Stomach (tissue), 9 donors: ENCODE data around the gene CCDC157. TPM values are rescaled to one million over a fixed set of nuclear protein-coding genes. Genes with fewer than 3 reads are reported as not detected.
A peak's percentile ranks its signal among the peaks of the same experiment; 100 is the strongest.

Experiments used
- DNase-seq, 2 donors: peaks; one replicate each; pipeline versions ENCODE4 v3.0.0 to v3.0.0-alpha.2; 2013 to 2019
- H3K27ac ChIP-seq, 5 donors: fragments of 200-600 bp in 4 of 5; sonication (generic) in 4 of 5; one replicate each; pipeline ENCODE4 v1.5.1; 2013 to 2019; ENCODE audit warnings: mild to moderate bottlenecking in 1 of 5, moderate library complexity in 1 of 5
- H3K27me3 ChIP-seq, 3 donors: fragments of 200-600 bp; sonication (generic); one replicate each; pipeline ENCODE4 v1.5.1; 2017 to 2019; ENCODE audit warnings: mixed run types in 1 of 3
- H3K36me3 ChIP-seq, 4 donors: fragments of 200-600 bp; sonication (generic); 1 replicate in 3 of 4; 2 replicates in 1 of 4; pipeline ENCODE4 v1.5.1; 2016 to 2019
- H3K4me1 ChIP-seq, 4 donors: fragments of 200-600 bp; sonication (generic); one replicate each; pipeline ENCODE4 v1.5.1; 2016 to 2019
- H3K4me3 ChIP-seq, 4 donors: fragments of 200-600 bp; sonication (generic) in 3 of 4; one replicate each; pipeline ENCODE4 v1.5.1; 2016 to 2019; ENCODE audit warnings: mild to moderate bottlenecking in 1 of 4
- H3K9me3 ChIP-seq, 4 donors: fragments of 200-600 bp; sonication (generic); one replicate each; pipeline ENCODE4 v1.5.1; 2016 to 2019
- CTCF ChIP-seq, 7 experiments: fragments of 450-650 bp in 4 of 7; fragments of 200-600 bp in 3 of 7; sonication (generic) in 3 of 7; IDR thresholded peaks; one replicate each; pipeline ENCODE4 v1.5.1; 2016 to 2019; ENCODE audit warnings: antibody characterized with exemption in 7 of 7, control low read depth in 2 of 7, mild to moderate bottlenecking in 1 of 7
- EP300 ChIP-seq: sonication (generic); formaldehyde crosslinking; IDR thresholded peaks from one replicate; pipeline ENCODE4 v1.6.1; 2017; ENCODE audit warnings: antibody characterized with exemption
- POLR2A ChIP-seq, 4 donors: fragments of 450-650 bp; IDR thresholded peaks; one replicate each; pipeline ENCODE4 v1.6.1; 2016; ENCODE audit warnings: antibody characterized with exemption in 4 of 4, control low read depth in 2 of 4, mild to moderate bottlenecking in 1 of 4, moderate library complexity in 1 of 4
- POLR2AphosphoS5 ChIP-seq, 3 donors: sonication (generic); formaldehyde crosslinking; IDR thresholded peaks; one replicate each; pipeline ENCODE4 v1.6.1; 2016; ENCODE audit warnings: antibody characterized with exemption in 3 of 3
- WGBS, 5 donors: extraction: QIAGEN DNeasy Blood & Tissue Kit in 3 of 5; methylation state at CpG; one replicate each; pipeline versions ENCODE4 v1.1.5 to v1.1.7; 2013 to 2018; 5-methylcytosine and 5-hydroxymethylcytosine counted together
- intact Hi-C: fragments of 100-400 bp; cut with DNase I; formaldehyde crosslinking; loops from one replicate; pipeline ENCODE4 v1.15.1; 2023; ENCODE audit warnings: low total_unique reads
- polyA plus RNA-seq, 3 donors: library from polyadenylated mRNA; stranded (reverse); fragments of 200-250 nt; gene quantifications; one replicate each; pipeline ENCODE4 v1.2.3, GENCODE V29; 2013
- total RNA-seq, 5 donors: library from RNA; depleted of rRNA; stranded (reverse); fragments of >200 nt; gene quantifications; one replicate each; pipeline versions ENCODE4 v1.1.0 to v1.2.3, GENCODE V29; 2014 to 2016
- donor health status: healthy with polysubstance abuse.
- donor health status: Bipolar disorder and iron deficiency.
- donor health status: healthy.

Gene CCDC157
- total and polyA plus RNA-seq, 8 donors, result 0.73 to 9.0 (median 2.2) TPM; not detected in 1

DNA sequence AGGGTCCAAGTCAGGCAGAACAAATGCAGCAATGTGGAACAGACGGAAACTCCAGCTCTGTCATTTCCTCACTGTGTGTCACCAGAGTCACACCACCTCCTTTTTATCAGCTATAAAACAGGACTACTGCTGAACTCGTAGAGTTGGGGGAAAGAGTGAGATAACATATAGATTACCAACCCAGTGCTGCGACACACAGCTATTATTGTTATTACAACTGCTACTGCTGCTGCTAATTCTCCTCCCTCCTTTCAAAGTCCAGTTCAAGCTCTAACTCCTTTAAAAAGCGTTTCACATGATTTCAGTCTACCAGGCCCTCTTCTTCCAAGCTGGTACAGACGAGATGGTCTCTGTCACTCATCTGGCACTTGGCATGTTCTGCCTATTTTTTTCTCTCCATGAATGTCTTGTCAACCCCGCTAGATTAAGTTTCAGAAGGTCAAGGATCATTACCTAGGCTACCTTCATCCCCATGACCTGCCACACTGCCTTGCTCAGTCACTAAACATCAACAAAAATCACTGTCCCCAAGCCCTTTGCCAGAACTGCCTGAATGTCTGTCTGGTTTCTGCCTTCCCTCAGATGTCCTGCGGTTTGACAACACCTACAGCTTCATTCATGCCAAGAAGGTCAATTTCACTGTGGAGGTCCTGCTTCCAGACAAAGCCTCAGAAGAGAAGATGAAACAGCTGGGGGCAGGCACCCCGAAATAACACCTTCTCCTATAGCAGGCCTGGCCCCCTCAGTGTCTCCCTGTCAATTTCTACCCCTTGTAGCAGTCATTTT lies 65.1 kb downstream of the CCDC157 start:
- TF ChIP-seq EP300 (no peak), CTCF (IDR thresholded peaks at IDR 0.05) (no peak), POLR2A (IDR thresholded peaks at IDR 0.05) (peak in 1 of 4 donors; percentile 34), POLR2AphosphoS5 (IDR thresholded peaks at IDR 0.05) (peak in 1 of 3 donors; percentile 57)
- intact Hi-C loops, result no loop called here
- 36 to 54% (median 47%) methylated on average over 8 of the region's 8 CpGs for WGBS, 5 donors
- Histone ChIP-seq H3K27ac (peak overlapping the region; percentile 96 to 98 (median 98)), H3K4me3 (peak overlapping the region in 3 of 4 donors; percentile 63 to 68 (median 68)), H3K27me3 (no peaks in the 10 kb centered on the region), H3K4me1 (peaks cover 55 to 93% (median 87%) of the 10 kb centered on the region in 4 donors), H3K9me3 (no peaks in the 10 kb centered on the region), H3K36me3 (peaks cover 0 to 36% (median 26%) of the 10 kb centered on the region in 4 donors)
- DNase-seq, result peak in 1 of 2 donors; percentile 69

GRCh38 chr22:30422481-30423300 lies 65.9 kb downstream of the CCDC157 start:
- H3K27me3 ChIP-seq, result no peaks in the 10 kb centered on the region
- WGBS, 5 donors, result 19 to 29% (median 28%) methylated on average over 16 to 18 of the region's 18 CpGs
- H3K9me3 ChIP-seq, result no peaks in the 10 kb centered on the region
- H3K36me3 ChIP-seq, result peaks cover 0 to 28% (median 18%) of the 10 kb centered on the region in 4 donors
- H3K4me3 ChIP-seq, result peak overlapping the region; percentile 61 to 68 (median 66)
- peak; percentile 81 to 82 for DNase-seq
- peak overlapping the region; percentile 96 to 98 (median 98) for H3K27ac ChIP-seq
- peaks cover 52 to 90% (median 84%) of the 10 kb centered on the region in 4 donors for H3K4me1 ChIP-seq
- intact Hi-C loops, result no loop called here
- TF ChIP-seq EP300 (no peak), POLR2AphosphoS5 (IDR thresholded peaks at IDR 0.05) (peak in 2 of 3 donors; percentile 84 to 94), POLR2A (IDR thresholded peaks at IDR 0.05) (peak in 1 of 4 donors; percentile 9), CTCF (IDR thresholded peaks at IDR 0.05) (no peak)

DNA sequence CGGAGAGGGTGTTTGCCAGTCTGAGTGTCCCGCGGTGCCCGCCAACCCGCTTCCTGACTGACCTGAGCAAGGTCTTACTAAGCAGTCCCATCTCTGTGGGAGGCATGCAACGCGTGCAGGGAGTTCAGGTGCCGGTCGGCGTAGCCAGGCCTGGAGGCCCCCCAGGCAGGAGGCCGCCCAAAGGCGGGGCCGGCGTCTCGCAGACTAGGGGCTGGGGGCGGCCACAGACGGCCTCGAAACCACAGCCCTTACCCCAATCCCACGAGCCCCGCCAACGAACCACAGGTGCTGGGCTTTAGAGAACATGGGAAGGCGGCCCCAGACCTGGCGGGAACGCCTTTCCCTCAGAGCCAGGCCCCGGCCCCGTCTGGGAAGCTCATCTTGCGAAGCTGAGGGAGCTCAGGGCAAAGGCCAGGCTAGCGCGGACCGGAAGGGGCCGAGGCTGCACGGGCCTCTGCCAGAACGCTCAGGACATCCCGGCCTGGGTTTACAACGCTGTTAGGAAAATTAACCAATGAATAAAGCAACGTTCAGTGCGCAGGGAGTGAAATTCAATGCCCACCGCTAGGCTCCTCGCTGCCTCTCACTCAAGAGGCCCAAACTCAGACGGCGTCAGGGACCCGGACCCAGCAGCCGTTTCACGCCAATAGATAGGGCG lies 66.6 kb downstream of the CCDC157 start:
- Histone ChIP-seq H3K27me3 (no peaks in the 10 kb centered on the region), H3K4me1 (peaks cover 46 to 82% (median 77%) of the 10 kb centered on the region in 4 donors), H3K27ac (peak overlapping the region; percentile 96 to 98 (median 98)), H3K9me3 (no peaks in the 10 kb centered on the region), H3K36me3 (peaks cover 0 to 26% (median 15%) of the 10 kb centered on the region in 4 donors), H3K4me3 (peak overlapping the region; percentile 61 to 68 (median 66))
- no peak for DNase-seq
- no peak for TF ChIP-seq CTCF (IDR thresholded peaks at IDR 0.05)
- TF ChIP-seq POLR2A (IDR thresholded peaks at IDR 0.05), result no peak
- TF ChIP-seq POLR2AphosphoS5 (IDR thresholded peaks at IDR 0.05), result no peak
- TF ChIP-seq EP300, result no peak
- intact Hi-C loops, result no loop called here
- 0 to 1% (median 0%) methylated on average over 29 to 45 of the region's 45 CpGs for WGBS, 5 donors
